DMS 273 (cell line): ENCODE results near the gene KCTD12.

ENCODE experiments used
- DNase-seq: peaks from one replicate; lab custom pipeline; 2025; ENCODE audit not compliant: unreplicated experiment; lab: John Stamatoyannopoulos, UW

Gene KCTD12

DNA sequence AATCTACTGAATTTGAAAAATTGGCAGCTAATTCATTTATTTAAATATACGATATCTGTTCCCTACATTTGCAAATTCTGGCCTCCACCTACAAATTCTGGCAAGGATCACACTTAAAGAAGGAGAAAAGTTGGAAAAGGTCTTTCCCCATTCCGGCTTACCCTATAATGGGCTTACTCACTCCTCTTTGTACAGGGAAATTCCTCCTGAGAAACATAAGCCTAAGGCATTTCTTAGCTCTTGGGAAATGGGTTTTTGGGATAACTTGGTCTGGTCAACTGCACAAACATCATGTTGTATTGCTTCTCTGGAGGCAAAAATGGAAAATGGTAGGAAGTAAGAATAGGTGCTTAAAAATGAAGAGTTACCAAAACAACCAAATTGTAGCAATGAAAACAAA lies 25.5 kb downstream of the KCTD12 start:
- no peak for DNase-seq

DNA sequence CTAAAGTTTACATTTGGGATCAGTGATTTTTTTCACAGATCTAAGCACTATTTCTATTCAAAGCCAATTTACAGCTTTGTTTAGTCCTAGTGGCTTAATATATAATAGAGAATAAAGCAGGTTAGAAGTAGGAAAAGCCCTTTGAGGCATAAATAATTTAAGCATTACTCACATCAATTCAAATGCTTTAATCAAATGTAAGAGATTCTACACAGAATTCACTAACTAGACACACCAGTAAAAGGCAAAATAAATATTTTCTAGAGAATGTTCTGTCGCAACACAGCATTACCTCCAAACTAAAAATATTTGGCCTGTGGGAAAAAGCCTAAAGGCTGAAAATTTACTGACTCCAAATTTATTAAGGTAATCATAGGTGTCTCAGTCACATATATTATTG lies 31.3 kb downstream of the KCTD12 start:
- DNase-seq: no peak

DNA sequence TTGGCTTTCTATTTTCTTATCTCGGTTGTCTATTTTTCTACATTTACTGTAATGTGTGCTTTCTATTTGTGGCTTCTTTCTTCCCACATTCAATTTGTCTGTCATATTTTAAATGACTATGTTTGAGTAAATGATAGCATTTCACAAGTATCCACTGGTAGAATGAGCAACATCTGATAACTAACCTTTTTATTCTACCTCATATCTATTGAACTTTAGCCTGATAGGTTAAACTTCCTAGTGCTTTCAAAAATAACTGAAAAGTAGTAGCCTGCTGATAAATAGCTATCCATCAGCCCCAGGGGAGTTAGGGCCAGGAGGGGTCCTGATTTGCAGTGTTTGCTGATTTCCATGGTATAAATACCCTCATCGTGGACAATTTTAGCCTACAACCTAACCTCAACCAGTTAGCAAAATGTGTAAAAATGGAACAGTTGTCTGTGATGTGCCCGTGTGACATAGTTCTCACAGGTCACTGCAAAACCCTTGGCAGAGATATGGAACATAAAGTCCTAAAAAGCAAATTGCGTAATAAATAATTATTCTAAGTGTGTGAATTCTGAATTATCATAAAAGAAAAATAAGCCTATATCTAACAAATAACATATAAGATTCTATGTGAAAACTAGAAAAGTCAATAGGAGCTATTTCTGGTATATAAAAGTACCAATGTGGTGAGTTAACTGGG lies 32.1 kb downstream of the KCTD12 start:
- DNase-seq: no peak

DNA sequence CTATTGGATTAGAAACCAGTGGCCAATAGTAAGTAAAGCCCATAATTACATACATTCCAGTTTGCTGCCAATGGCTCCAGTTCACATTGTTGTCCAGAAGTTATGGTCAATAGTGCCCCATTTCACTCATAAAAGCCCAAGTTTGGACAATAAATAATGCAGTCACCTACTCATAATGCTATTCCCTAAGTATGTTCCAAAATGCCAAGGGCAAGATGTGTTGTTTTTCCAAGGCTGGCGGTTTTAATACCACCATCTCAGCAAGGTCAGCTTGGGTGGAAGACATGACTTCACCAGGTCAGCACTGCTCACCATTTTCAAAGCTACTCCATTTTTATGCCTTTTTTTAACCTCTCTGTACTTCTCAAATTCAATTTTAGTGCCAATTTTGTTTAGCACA lies 32.7 kb downstream of the KCTD12 start:
- no peak for DNase-seq

DNA sequence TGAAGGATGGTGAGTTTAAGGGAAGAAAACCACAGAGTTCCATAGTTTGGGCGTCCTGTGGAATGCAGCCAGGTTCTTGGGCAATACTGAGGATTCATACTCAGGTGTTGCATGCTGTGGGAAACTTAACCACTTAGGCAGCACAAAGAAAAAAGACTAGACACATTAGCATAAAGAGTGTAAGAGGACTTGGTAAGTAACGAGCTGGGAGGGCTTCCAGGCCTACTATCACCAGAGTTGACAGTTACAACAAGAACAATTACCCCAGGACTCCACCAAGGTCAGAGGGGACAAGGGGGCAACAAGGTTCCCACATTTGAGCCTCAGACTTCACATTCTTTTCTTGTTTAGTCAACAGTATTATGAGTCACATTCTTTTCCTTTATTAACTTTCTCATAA lies 33.2 kb downstream of the KCTD12 start:
- DNase-seq: no peak

DNA sequence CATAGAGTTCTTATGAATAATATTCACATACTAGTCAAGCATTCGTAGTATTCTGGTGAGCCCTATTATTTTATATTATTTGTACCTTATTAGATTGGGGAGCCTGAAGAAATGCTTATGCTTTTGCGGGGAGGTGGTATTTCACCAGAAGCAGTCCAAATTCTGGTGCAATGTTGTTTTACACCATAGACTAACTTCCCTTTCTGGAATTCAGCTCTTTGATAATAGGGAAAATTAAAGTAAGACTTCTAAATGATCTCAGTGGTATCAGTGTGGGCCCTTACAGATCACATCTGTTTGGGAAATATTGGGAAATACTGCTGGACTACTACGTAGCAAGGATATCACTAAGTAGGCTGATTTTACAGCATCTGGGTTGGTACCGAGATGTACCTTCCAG lies 34.2 kb downstream of the KCTD12 start:
- DNase-seq: no peak

DNA sequence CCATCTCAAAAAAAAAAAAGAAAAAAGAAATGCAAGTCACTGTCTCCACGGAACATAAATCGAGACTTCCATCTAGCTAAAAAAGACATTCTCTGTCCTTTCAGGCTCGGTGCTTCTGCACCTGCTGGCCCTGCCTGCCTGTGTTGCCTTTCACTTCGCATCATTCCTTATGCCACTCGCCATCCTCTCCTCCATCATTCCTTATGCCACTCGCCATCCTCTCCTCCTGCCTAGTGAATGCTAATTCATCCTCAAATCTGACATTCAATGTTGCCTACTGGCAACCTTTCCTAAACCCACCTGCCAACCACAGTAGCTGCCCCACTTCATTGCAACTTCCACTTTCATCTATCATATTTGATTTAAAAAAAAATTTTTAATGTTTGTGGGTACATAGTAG lies 36.7 kb downstream of the KCTD12 start:
- DNase-seq: no peak

DNA sequence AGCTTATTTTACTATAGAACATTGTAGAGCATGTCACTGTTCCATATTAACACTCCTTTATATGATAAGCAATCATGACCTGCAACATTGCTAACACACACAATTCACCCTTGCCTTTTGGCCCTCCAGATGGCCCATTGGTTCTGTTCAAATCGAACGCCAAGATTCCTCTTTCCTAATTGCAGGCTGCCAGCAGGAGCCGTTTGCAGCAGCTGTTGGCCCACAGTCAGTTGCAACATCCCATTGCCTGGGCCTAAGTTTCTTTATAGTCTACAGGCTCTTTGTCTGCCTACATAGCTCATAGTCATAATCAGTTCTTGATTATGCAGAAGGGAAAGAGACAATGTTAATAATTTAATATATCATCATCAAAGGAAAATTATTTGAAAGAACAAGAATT lies 37.6 kb downstream of the KCTD12 start:
- peak; percentile 94 for DNase-seq

DNA sequence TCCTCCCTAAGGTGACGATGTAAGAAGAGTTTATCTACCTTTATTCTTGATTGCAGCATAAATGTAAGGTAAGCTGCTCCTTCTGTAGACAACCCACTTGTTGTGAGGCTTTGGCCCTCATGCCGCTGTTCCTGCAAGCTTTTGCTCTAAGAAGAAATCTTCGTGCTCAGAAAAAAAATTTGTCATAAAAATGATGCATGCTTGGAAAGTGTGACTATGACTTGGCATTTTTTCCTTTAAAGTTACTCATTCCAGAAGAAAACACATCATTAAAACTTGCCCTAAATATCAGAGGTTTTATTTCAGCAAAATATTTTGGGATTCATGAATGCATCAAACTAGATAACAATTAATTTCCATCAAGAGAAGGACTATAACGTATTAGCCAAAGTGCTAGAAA lies 39.8 kb downstream of the KCTD12 start:
- DNase-seq: no peak

DNA sequence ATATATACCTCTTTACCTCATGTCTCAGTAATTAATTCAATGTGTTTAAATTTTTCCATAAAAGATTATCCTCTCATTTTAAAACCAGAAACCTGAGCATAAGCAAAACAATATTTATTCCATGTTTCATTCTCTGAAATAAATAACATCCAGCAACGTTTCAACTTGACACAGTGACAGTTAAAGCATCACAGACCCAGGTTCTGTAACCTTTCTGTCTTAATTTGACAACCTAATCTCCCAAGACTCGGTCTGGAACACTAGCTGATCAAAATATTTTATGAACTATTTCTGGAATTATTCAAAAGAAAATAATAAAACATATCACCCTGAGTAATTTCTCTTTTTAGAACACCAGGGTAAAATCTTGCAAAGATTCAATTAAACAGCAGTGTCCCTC lies 40.3 kb downstream of the KCTD12 start:
- no peak for DNase-seq

DNA sequence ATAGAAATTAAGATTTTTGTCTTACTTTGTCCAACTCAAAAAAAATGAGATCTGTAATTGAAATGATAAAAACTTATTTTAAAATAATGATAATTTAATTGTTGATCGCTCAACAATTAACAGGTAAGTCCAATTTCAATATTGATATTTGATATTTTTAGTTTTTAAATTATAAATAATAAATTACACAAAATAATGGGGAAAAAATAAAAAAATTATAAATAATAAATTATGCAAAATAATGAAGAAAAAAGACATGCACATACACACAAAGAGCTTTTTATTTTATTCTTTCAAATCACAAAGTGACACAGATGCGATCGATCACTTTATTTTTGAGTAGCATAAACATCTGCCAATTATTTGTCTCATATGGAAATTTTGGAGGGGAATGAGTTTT lies 40.8 kb downstream of the KCTD12 start:
- DNase-seq: no peak

DNA sequence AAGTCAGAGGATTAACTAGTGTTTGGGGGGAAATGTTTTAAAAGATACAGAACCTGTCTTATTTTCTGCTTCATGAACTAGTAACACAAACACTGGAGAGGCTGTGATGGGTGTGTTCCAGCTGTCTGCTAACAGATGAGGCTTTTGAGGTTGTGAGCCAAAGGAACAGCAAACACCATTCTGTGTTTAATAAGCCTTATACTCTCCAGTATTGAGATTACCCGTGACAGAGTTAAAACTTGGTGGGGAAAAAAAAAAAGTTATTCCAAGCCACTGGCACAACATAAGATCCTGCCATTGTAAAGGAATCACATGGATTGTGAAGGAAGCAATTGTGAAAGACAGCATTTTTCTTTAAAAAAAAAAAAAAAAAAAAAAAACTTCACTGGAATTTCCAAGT lies 48.4 kb downstream of the KCTD12 start:
- DNase-seq: peak; percentile 46

DNA sequence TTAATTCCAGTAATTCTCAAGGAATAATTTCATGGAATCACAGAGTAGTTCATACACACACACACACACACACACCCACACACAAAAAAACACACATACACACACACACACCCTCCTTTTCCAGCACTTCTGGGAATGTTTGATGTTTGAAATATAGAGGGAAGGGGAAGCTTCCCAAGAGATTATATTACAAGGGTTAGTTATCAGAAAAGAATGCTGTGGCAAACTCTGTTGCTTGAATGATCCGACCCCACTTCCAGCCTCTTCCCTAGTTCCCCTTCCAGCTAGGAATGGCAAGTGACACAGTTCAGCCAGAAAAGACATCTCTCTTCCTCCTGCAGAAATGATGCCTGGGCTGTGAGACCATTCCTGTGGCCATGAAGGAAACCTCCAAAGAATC lies 49.9 kb downstream of the KCTD12 start:
- DNase-seq: no peak

DNA sequence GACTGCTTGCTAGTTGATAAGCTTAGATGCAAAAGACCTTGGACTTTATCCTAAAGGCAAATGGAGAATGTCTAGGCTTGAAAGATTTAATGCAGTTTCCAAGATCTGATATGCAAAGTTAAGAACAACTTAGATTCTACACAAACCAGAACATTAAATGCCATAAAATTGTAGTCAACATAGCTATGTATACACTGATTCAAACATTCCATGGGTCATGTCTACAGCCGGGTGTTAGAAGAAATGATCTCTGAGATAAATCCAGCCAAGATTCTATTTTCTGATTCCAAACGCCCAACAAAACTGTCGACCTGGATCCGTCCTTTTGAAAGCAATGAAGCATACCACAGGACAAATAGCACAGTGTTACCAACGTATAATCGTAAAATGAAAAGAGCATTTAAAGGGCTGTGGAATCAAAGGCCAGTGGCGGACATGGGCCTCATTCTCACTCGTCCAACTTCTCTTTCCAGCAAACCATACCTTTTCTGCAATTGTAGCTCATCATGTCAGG lies 52.7 kb downstream of the KCTD12 start:
- DNase-seq: no peak

DNA sequence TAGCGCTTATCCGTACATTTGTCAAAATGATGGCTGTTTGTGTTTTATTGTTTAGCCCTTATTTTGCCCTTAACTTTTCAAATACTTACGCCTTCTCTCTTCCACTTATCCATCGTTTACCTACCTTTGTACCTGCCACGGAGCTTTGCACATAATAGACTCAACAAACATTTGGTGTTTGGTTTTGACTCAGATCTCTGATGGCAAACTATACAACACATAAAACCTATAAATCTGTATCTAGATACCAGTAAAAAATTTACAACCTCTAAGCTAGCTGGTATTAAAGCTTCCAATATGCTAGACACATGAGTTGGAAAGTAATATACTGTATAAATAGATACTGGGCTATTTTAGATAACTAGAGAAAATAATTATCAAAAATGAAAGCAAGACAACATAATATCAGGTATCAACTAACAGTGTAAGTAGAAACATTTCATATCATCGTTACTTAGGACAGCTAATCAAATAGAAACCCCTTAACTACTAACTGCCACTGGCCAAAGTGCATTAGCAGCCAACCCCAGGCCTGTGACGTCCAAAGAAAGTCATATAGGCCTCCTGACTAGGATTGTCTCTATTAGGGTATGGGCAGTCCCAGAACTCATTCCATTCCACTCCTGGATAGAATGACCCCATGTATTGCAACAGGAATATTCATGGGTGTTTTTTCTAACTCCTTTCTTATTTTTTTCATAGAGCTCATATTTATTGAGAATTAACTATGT lies 53.8 kb downstream of the KCTD12 start:
- no peak for DNase-seq

DNA sequence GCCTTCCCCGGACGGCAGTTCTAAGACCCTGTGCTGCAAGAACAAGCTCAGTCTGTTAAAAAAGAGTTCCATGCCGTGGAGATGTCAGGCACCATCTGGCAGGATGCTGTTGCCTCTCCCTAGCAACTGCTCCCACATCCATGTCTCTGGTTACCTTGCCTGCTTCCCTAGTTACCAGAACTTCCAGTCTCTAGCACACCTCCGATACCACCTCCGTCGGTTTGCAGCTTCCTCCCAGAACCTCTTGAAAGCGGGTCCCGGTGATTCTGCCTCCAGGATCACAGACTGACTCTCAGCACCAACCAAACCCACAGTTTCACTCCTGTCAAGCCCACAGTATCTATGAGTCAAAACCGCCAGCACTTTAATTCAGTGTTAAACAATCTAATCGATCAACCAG lies 55.4 kb downstream of the KCTD12 start:
- peak; percentile 50 for DNase-seq
